ENCODE data around the gene ZNF366. TPM values are rescaled to one million over a fixed set of nuclear protein-coding genes. Genes with fewer than 3 reads are reported as not detected.

ZNF366 gene
- polyA plus RNA-seq, 3 donors: 0.05 to 1.2 (median 0.76) TPM

DNA sequence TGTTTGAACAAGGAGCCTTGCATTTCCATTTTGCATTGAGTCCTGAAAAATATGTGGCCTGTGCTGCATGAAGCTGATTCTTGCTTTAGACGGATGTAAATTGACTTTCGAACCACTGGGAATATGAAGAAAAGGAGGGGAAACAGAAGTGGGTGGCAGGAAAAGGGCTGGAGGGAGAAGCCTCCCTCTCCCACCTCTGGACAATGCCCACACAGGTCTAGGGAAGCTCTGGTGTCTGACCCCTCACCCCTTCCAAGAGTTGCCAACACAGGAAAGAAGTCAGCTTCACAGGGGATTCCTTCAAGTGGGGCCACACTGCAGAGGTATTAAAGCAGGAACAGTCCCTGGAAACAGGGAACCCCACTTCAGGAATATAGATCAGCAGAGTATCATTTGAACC, 52.2 kb downstream of the ZNF366 start:
- Histone ChIP-seq H3K79me2 (ENCODE audit: insufficient read depth, low read length) (no peaks in the 10 kb centered on the region), H3K27ac (ENCODE audit: low read depth in 1 of 2, low read length in 2 of 2) (no peak overlapping the region), H3K4me1 (ENCODE audit: control insufficient read depth in 1 of 2, insufficient read depth in 2 of 2, low read length in 2 of 2) (peaks cover 11 to 12% of the 10 kb centered on the region in 2 donors), H2AFZ (ENCODE audit: insufficient read depth, low read depth, low read length, poor library complexity, severe bottlenecking) (no peak overlapping the region), H4K20me1 (ENCODE audit: insufficient read depth, low read length) (no peaks in the 10 kb centered on the region), H3K4me2 (replicated peaks; ENCODE audit: extremely low read depth, low read length, poor library complexity, severe bottlenecking) (no peak overlapping the region), H3K27me3 (ENCODE audit: control insufficient read depth in 2 of 2, insufficient read depth in 2 of 2, low read length in 2 of 2) (no peaks in the 10 kb centered on the region), H3K9me3 (replicated peaks in 1 of 2; ENCODE audit: control insufficient read depth in 1 of 2, insufficient read depth in 1 of 2, low read length in 2 of 2) (no peaks in the 10 kb centered on the region), H3K36me3 (replicated peaks in 1 of 2; ENCODE audit: control insufficient read depth in 1 of 2, insufficient read depth in 2 of 2, low read length in 2 of 2) (peaks cover 0 to 15% of the 10 kb centered on the region in 2 donors), H3K9ac (ENCODE audit: insufficient read depth, low read length, poor library complexity, severe bottlenecking) (no peak overlapping the region), H3K4me3 (replicated peaks in 1 of 3; ENCODE audit: low read depth in 2 of 3, low read length in 3 of 3) (no peak overlapping the region)
- DNase-seq: no peak
- intact Hi-C loops (cut with micrococcal nuclease): no loop called here
- no CpG with 5 or more reads among the region's 2 CpGs for WGBS (ENCODE audit: insufficient coverage)
- H3K9me3 Mint-ChIP-seq: peaks cover 0 to 2% (median 0%) of the 10 kb centered on the region in 7 donors
- peaks cover 20 to 36% of the 10 kb centered on the region in 2 donors for H3K36me3 Mint-ChIP-seq
- H3K4me3 Mint-ChIP-seq: no peak overlapping the region
- TF ChIP-seq, protein P1, sequence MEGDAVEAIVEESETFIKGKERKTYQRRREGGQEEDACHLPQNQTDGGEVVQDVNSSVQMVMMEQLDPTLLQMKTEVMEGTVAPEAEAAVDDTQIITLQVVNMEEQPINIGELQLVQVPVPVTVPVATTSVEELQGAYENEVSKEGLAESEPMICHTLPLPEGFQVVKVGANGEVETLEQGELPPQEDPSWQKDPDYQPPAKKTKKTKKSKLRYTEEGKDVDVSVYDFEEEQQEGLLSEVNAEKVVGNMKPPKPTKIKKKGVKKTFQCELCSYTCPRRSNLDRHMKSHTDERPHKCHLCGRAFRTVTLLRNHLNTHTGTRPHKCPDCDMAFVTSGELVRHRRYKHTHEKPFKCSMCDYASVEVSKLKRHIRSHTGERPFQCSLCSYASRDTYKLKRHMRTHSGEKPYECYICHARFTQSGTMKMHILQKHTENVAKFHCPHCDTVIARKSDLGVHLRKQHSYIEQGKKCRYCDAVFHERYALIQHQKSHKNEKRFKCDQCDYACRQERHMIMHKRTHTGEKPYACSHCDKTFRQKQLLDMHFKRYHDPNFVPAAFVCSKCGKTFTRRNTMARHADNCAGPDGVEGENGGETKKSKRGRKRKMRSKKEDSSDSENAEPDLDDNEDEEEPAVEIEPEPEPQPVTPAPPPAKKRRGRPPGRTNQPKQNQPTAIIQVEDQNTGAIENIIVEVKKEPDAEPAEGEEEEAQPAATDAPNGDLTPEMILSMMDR (IDR thresholded peaks at IDR 0.05): no peak
- peaks cover 0 to 1% (median 0%) of the 10 kb centered on the region in 3 donors for H3K27me3 Mint-ChIP-seq (ENCODE audit: low read depth in 3 of 3)
- H3K4me1 Mint-ChIP-seq: peaks cover 14% of the 10 kb centered on the region
- H3K27ac Mint-ChIP-seq: peak overlapping the region in 1 of 7 donors; percentile 57

DNA sequence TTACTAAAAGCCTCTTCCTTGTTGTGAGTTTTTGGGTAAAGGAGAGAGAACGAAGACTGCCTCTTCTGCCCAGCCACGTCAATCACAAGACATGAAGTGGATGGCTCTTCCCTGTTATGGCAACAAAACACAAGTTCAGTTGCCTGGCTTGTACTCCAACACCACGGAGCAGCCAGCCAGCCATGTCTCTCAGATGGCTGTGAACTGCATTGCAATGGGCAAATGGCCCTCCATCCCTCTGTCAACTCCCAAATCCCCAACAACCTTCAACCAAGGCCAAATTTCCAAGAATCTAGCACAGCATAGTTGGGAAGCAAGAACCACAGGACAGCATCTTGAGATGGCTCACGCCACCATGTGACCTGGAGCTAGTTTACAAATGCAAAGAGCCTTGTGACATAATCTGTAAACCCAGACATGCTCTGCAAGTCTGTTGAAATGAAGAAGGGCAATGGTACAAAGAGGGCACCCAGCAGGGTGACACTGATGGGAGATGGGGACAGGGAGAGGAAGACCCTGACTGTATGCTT, 53.9 kb downstream of the ZNF366 start:
- Mint-ChIP-seq H3K4me1 (peaks cover 14% of the 10 kb centered on the region), H3K27ac (no peak overlapping the region), H3K9me3 (peaks cover 0 to 2% (median 0%) of the 10 kb centered on the region in 7 donors), H3K36me3 (peaks cover 24 to 47% of the 10 kb centered on the region in 2 donors), H3K27me3 (ENCODE audit: low read depth in 3 of 3) (peaks cover 0 to under 1% (median 0%) of the 10 kb centered on the region in 3 donors), H3K4me3 (no peak overlapping the region)
- no peak overlapping the region for H3K4me3 ChIP-seq (replicated peaks in 1 of 3; ENCODE audit: low read depth in 2 of 3, low read length in 3 of 3)
- H4K20me1 ChIP-seq (ENCODE audit: insufficient read depth, low read length): no peaks in the 10 kb centered on the region
- intact Hi-C loops (cut with micrococcal nuclease): no loop called here
- peaks cover 11 to 12% of the 10 kb centered on the region in 2 donors for H3K4me1 ChIP-seq (ENCODE audit: control insufficient read depth in 1 of 2, insufficient read depth in 2 of 2, low read length in 2 of 2)
- TF ChIP-seq, protein P1 (IDR thresholded peaks at IDR 0.05): no peak
- no peak overlapping the region for H3K27ac ChIP-seq (ENCODE audit: low read depth in 1 of 2, low read length in 2 of 2)
- WGBS (ENCODE audit: insufficient coverage): 100% methylated on average over 3 of the region's 4 CpGs
- H3K36me3 ChIP-seq (replicated peaks in 1 of 2; ENCODE audit: control insufficient read depth in 1 of 2, insufficient read depth in 2 of 2, low read length in 2 of 2): peaks cover 0 to 19% of the 10 kb centered on the region in 2 donors
- H3K9ac ChIP-seq (ENCODE audit: insufficient read depth, low read length, poor library complexity, severe bottlenecking): no peak overlapping the region
- H2AFZ ChIP-seq (ENCODE audit: insufficient read depth, low read depth, low read length, poor library complexity, severe bottlenecking): no peak overlapping the region
- H3K4me2 ChIP-seq (replicated peaks; ENCODE audit: extremely low read depth, low read length, poor library complexity, severe bottlenecking): no peak overlapping the region
- H3K79me2 ChIP-seq (ENCODE audit: insufficient read depth, low read length): no peaks in the 10 kb centered on the region
- H3K9me3 ChIP-seq (replicated peaks in 1 of 2; ENCODE audit: control insufficient read depth in 1 of 2, insufficient read depth in 1 of 2, low read length in 2 of 2): no peaks in the 10 kb centered on the region
- H3K27me3 ChIP-seq (ENCODE audit: control insufficient read depth in 2 of 2, insufficient read depth in 2 of 2, low read length in 2 of 2): no peaks in the 10 kb centered on the region
- DNase-seq: no peak

All from CD14-positive monocyte (primary cell).